HepG2 (cell line): ENCODE measurements around the gene ARHGEF38. TPM values are rescaled to one million over a fixed set of nuclear protein-coding genes. Genes with fewer than 3 reads are reported as not detected.

Source experiments
- ATAC-seq: fragments of 200-7000 bp; cut with Tn5 transposase; 3 replicates; pipeline ENCODE4 v1.9.1; 2020; ENCODE audit warnings: mild to moderate bottlenecking, moderate library complexity
- BruUV-seq: library from RNA; stranded (reverse); fragments of 400-500 nt; replicated peaks from 2 replicates; lab custom pipeline; 2021; lab: Mats Ljungman, UMichigan
- CTCF ChIA-PET: fragments of 300-600 bp; formaldehyde crosslinking; extraction: SDS; loops from one replicate; lab custom pipeline; 2021; ENCODE audit warnings: low total read pairs, inconsistent platforms, low intra/inter-chr PET ratio; lab: Yijun Ruan, JAX
- POLR2A ChIA-PET: fragments of 350-600 bp; sonication (Branson Sonifier 250); formaldehyde crosslinking; loops from one replicate; lab custom pipeline; 2020; ENCODE audit warnings: antibody characterized with exemption, inconsistent platforms; lab: Yijun Ruan, JAX
- DNase-seq: peaks from one replicate; pipeline ENCODE4 v3.0.0-alpha.2; 2015; ENCODE audit warnings: low spot score
- FAIRE-seq: peaks from 3 replicates; lab custom pipeline; 2011; peaks lifted over from hg19 to GRCh38; lab: Jason Lieb, UNC
- H2AFZ ChIP-seq: one replicate; pipeline ENCODE4 v1.6.1; 2011; ENCODE audit warnings: low read length, inconsistent platforms
- H3K27ac ChIP-seq: fragments of 300-600 bp; 3 replicates; pipeline ENCODE4 v1.8.0; 2011; ENCODE audit warnings: mixed run types, mild to moderate bottlenecking, mixed read lengths, low read length, inconsistent platforms; ENCODE audit not compliant: insufficient read depth; ENCODE audit errors: extremely low read length
- H3K27me3 ChIP-seq, 2 experiments: fragments of 200-600 bp in 1 of 2; 2 replicates in 1 of 2; 3 replicates in 1 of 2; pipeline versions ENCODE4 v1.6.0 to v1.8.0; 2011; ENCODE audit warnings: low read length in 2 of 2, mild to moderate bottlenecking in 2 of 2, moderate library complexity in 2 of 2, inconsistent platforms in 1 of 2; ENCODE audit not compliant: insufficient read depth in 2 of 2, control insufficient read depth in 1 of 2
- H3K36me3 ChIP-seq, 2 experiments: fragments of 200-600 bp in 1 of 2; replicated peaks in 1 of 2; 2 replicates in 1 of 2; 3 replicates in 1 of 2; pipeline versions ENCODE4 v1.5.1 to v1.8.0; 2011; ENCODE audit warnings: low read length in 2 of 2, inconsistent platforms in 1 of 2; ENCODE audit not compliant: insufficient read depth in 2 of 2, control insufficient read depth in 1 of 2
- H3K4me1 ChIP-seq: 2 replicates; pipeline ENCODE4 v1.5.1; 2012; ENCODE audit warnings: low read length, inconsistent platforms; ENCODE audit not compliant: insufficient read depth
- H3K4me2 ChIP-seq: 2 replicates; pipeline ENCODE4 v1.6.0; 2011; ENCODE audit warnings: low read depth, low read length, inconsistent platforms
- H3K4me3 ChIP-seq, 3 experiments: fragments of 200-600 bp in 1 of 3; sonication (generic), shearing (Covaris generic) in 1 of 3; replicated peaks in 1 of 3; 2 replicates each; pipeline ENCODE4 v1.5.1; 2011 to 2016; ENCODE audit warnings: low read length in 3 of 3, inconsistent platforms in 2 of 3, low read depth in 2 of 3, mild to moderate bottlenecking in 2 of 3, control low read depth in 1 of 3, mixed read lengths in 1 of 3; ENCODE audit not compliant: insufficient read depth in 1 of 3
- H3K79me2 ChIP-seq: one replicate; pipeline ENCODE4 v1.6.1; 2011; ENCODE audit warnings: low read length, inconsistent platforms; ENCODE audit not compliant: insufficient read depth
- H3K9ac ChIP-seq: 2 replicates; pipeline ENCODE4 v1.6.0; 2011; ENCODE audit warnings: mild to moderate bottlenecking, low read depth, low read length, inconsistent platforms; ENCODE audit not compliant: insufficient read depth
- H3K9me3 ChIP-seq: 2 replicates; pipeline ENCODE4 v1.5.1; 2012; ENCODE audit warnings: mild to moderate bottlenecking, low read length
- H4K20me1 ChIP-seq: 2 replicates; pipeline ENCODE4 v1.6.0; 2011; ENCODE audit warnings: inconsistent platforms, mild to moderate bottlenecking, low read length, moderate library complexity; ENCODE audit not compliant: insufficient read depth
- AGO1 ChIP-seq: fragments of 200-400 bp; formaldehyde crosslinking; IDR thresholded peaks from 2 replicates; pipeline ENCODE4 v1.6.1; 2017; ENCODE audit warnings: mild to moderate bottlenecking, low read depth, low read length, moderate library complexity; ENCODE audit not compliant: poor library complexity, severe bottlenecking
- BORCS8-MEF2B ChIP-seq: sonication (generic); formaldehyde crosslinking; IDR thresholded peaks from 2 replicates; pipeline ENCODE4 v1.8.0; 2022; ENCODE audit warnings: mild to moderate bottlenecking, missing genetic modification reagents
- FOXA1 ChIP-seq, 2 experiments: fragments of 450-650 bp in 1 of 2; sonication (generic) in 1 of 2; formaldehyde crosslinking in 1 of 2; IDR thresholded peaks; 2 replicates each; pipeline versions ENCODE4 v1.4.0 to v1.6.1; 2016 to 2020; ENCODE audit warnings: missing genetic modification reagents in 1 of 2
- KLF15 ChIP-seq: sonication (generic); formaldehyde crosslinking; IDR thresholded peaks from 2 replicates; pipeline ENCODE4 v1.8.1; 2023; ENCODE audit warnings: borderline replicate concordance, mild to moderate bottlenecking, inconsistent platforms, missing genetic modification reagents, mixed read lengths
- PHF21A ChIP-seq: sonication (generic); formaldehyde crosslinking; IDR thresholded peaks from 2 replicates; pipeline ENCODE4 v1.5.0; 2020; ENCODE audit warnings: mild to moderate bottlenecking, missing genetic modification reagents
- SP4 ChIP-seq: sonication (generic); formaldehyde crosslinking; IDR thresholded peaks from 2 replicates; pipeline ENCODE4 v1.8.1; 2023; ENCODE audit warnings: mild to moderate bottlenecking, missing genetic modification reagents
- ZBTB3 ChIP-seq: sonication (generic); formaldehyde crosslinking; IDR thresholded peaks from 2 replicates; pipeline ENCODE4 v1.4.0; 2020; ENCODE audit warnings: low read depth, mild to moderate bottlenecking, moderate library complexity, missing genetic modification reagents, borderline replicate concordance
- ZNF251 ChIP-seq: sonication (generic); formaldehyde crosslinking; IDR thresholded peaks from 2 replicates; pipeline ENCODE4 v1.9.0; 2021; ENCODE audit warnings: mild to moderate bottlenecking, missing genetic modification reagents
- ZNF605 ChIP-seq: sonication (generic); formaldehyde crosslinking; IDR thresholded peaks from 2 replicates; pipeline ENCODE4 v1.8.0; 2022; ENCODE audit warnings: mild to moderate bottlenecking, missing genetic modification reagents
- WGBS: methylation state at CpG from one replicate; pipeline ENCODE4 v1.1.6; 2017; ENCODE audit warnings: low lambda C conversion rate; 5-methylcytosine and 5-hydroxymethylcytosine counted together
- in situ Hi-C: cut with HindIII; loops from 2 replicates; pipeline ENCODE4 v1.10.0; 2017; ENCODE audit warnings: low pct_unique_long_range_greater_than_20kb; ENCODE audit not compliant: extremely low pct_ligation_motif_present
- intact Hi-C: fragments of 100-400 bp; cut with micrococcal nuclease; formaldehyde crosslinking; loops from one replicate; pipeline ENCODE4 v1.10.0; 2022; ENCODE audit not compliant: unreplicated experiment
- polyA plus RNA-seq, 8 experiments: library from polyadenylated mRNA; depleted of rRNA in 3 of 8; stranded (reverse) in 7 of 8; unstranded in 1 of 8; fragments of >200 nt; fragmentation: Illumina TruSeq in 4 of 8; extraction: Trizol in 4 of 8; gene quantifications; 2 replicates each; pipeline versions ENCODE4 v1.2.1 to v1.2.3, GENCODE V29; 2011 to 2016; ENCODE audit warnings: low read depth in 4 of 8, missing spikeins in 1 of 8, mixed read lengths in 1 of 8; ENCODE audit not compliant: insufficient read depth in 1 of 8
- total RNA-seq, 5 experiments: library from RNA; depleted of rRNA; stranded (reverse); fragments of >200 nt; fragmentation: Illumina TruSeq; extraction: Trizol; gene quantifications; 2 replicates each; pipeline ENCODE4 v1.2.3, GENCODE V29; 2016; ENCODE audit warnings: low read depth in 1 of 5
- TF ChIP-seq, protein P1 (sequence below): sonication (generic); formaldehyde crosslinking; IDR thresholded peaks from 2 replicates; pipeline ENCODE4 v1.4.0; 2020; ENCODE audit warnings: missing genetic modification reagents
- TF ChIP-seq, protein P2 (sequence below): sonication (generic); formaldehyde crosslinking; IDR thresholded peaks from 2 replicates; pipeline ENCODE4 v1.5.1; 2020; ENCODE audit warnings: missing genetic modification reagents, mild to moderate bottlenecking, borderline replicate concordance
- TF ChIP-seq, protein P3 (sequence below): sonication (generic); formaldehyde crosslinking; IDR thresholded peaks from 2 replicates; pipeline ENCODE4 v1.5.1; 2020; ENCODE audit warnings: mild to moderate bottlenecking, missing genetic modification reagents, moderate library complexity
- TF ChIP-seq, protein P4 (sequence below): sonication (generic); formaldehyde crosslinking; IDR thresholded peaks from 2 replicates; pipeline ENCODE4 v1.5.0; 2020; ENCODE audit warnings: missing genetic modification reagents

Gene ARHGEF38
- total and polyA plus RNA-seq, 2 of the 13 experiments (the other 11 are each of a cell fraction or from before 2014, with no cell fraction given): not detected

DNA sequence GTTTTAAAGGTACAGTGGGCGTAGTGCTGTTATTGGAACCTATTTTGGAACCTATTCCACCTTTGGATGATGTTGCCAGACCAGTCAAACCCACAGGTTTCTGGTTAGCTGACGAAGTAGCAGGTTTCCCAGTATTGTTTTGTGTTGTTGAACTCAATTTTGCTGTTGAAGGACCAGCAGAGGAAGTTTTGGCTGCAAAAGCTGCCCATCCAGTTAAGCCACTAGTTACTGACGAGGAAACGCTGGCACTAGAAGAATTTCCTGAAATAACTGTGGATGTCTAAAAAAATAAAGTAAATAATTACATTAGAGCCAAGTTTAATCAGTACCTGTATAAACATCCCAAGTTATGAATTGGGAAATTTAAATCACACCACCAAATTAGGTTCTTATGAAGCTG, 130.6 kb downstream of the ARHGEF38 start:
- ChIA-PET CTCF (no interaction called here), POLR2A (no interaction called here)
- no peak overlapping the region for H3K4me2 ChIP-seq
- DNase-seq (no peak), FAIRE-seq (no peak), ATAC-seq (no peak)
- no peaks in the 10 kb centered on the region for H3K79me2 ChIP-seq
- H4K20me1 ChIP-seq: no peaks in the 10 kb centered on the region
- in situ Hi-C loops: no loop called here
- H3K27me3 ChIP-seq: no peaks in the 10 kb centered on the region
- BruUV-seq: no TSS peak
- intact Hi-C loops: no loop called here
- H3K4me1 ChIP-seq: no peaks in the 10 kb centered on the region
- H3K4me3 ChIP-seq: no peak overlapping the region
- H2AFZ ChIP-seq: no peak overlapping the region
- WGBS: over 99% methylated on average over 4 of the region's 4 CpGs
- peaks cover 5 to 19% of the 10 kb centered on the region in 2 experiments; a peak in 4 of 5 replicates for H3K36me3 ChIP-seq
- no peak for TF ChIP-seq PHF21A
- no peak for TF ChIP-seq BORCS8-MEF2B
- TF ChIP-seq, protein P1, sequence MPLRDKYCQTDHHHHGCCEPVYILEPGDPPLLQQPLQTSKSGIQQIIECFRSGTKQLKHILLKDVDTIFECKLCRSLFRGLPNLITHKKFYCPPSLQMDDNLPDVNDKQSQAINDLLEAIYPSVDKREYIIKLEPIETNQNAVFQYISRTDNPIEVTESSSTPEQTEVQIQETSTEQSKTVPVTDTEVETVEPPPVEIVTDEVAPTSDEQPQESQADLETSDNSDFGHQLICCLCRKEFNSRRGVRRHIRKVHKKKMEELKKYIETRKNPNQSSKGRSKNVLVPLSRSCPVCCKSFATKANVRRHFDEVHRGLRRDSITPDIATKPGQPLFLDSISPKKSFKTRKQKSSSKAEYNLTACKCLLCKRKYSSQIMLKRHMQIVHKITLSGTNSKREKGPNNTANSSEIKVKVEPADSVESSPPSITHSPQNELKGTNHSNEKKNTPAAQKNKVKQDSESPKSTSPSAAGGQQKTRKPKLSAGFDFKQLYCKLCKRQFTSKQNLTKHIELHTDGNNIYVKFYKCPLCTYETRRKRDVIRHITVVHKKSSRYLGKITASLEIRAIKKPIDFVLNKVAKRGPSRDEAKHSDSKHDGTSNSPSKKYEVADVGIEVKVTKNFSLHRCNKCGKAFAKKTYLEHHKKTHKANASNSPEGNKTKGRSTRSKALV: no peak
- TF ChIP-seq ZNF605 (CRISPR knock-in tag): no peak
- TF ChIP-seq KLF15 (CRISPR knock-in tag): no peak
- H3K9ac ChIP-seq: no peak overlapping the region
- H3K27ac ChIP-seq: no peak overlapping the region
- H3K9me3 ChIP-seq: no peaks in the 10 kb centered on the region

DNA sequence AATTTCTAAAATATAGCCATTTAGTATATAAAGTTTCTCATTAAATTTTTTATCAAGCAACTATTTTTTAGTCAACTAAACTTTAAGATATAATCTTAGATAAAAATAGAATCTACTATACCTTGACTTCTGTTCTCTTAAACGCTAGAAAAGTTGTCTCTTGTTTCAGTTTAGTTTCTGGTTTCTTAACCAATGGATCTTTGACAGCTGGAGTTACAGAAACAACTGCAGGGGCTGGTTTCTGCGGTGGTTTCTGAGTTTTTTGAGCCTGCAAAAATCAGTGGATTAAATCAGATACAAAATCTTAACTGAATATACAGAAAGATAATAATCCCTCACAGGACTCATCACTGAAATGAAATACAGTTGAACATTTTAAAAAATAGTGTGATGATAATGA, 134.2 kb downstream of the ARHGEF38 start:
- no peak overlapping the region for H3K27ac ChIP-seq
- no peak overlapping the region for H2AFZ ChIP-seq
- in situ Hi-C loops: no loop called here
- H3K27me3 ChIP-seq: no peaks in the 10 kb centered on the region
- no peak for FAIRE-seq
- H3K9ac ChIP-seq: no peak overlapping the region
- no peaks in the 10 kb centered on the region for H3K4me1 ChIP-seq
- no peaks in the 10 kb centered on the region for H3K79me2 ChIP-seq
- peaks cover 7 to 43% of the 10 kb centered on the region in 2 experiments for H3K36me3 ChIP-seq
- H3K4me3 ChIP-seq: no peak overlapping the region
- BruUV-seq: no TSS peak
- ChIA-PET POLR2A (no interaction called here), CTCF (no interaction called here)
- H3K4me2 ChIP-seq: no peak overlapping the region
- no peak for DNase-seq
- ATAC-seq: no peak
- intact Hi-C loops: no loop called here
- no peaks in the 10 kb centered on the region for H3K9me3 ChIP-seq
- TF ChIP-seq ZNF251 (CRISPR knock-in tag) (no peak), AGO1 (no peak), FOXA1 (IDR thresholded peaks at IDR 0.05) (no peak), FOXA1 (CRISPR knock-in tag; IDR thresholded peaks at IDR 0.05) (no peak), ZBTB3 (CRISPR knock-in tag) (no peak), SP4 (no peak)
- TF ChIP-seq, protein P2, sequence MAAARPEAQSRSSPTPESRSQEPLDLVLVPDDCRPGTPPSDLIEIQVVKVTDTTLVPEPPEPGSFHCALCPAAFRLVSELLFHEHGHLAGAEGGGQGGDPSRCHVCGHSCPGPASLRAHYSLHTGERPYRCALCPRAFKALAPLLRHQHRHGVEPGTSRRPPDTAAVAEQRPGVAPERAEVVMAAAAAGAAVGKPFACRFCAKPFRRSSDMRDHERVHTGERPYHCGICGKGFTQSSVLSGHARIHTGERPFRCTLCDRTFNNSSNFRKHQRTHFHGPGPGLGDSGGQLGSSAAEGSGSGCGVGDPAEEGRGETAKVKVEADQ (CRISPR knock-in tag): no peak
- TF ChIP-seq, protein P3, sequence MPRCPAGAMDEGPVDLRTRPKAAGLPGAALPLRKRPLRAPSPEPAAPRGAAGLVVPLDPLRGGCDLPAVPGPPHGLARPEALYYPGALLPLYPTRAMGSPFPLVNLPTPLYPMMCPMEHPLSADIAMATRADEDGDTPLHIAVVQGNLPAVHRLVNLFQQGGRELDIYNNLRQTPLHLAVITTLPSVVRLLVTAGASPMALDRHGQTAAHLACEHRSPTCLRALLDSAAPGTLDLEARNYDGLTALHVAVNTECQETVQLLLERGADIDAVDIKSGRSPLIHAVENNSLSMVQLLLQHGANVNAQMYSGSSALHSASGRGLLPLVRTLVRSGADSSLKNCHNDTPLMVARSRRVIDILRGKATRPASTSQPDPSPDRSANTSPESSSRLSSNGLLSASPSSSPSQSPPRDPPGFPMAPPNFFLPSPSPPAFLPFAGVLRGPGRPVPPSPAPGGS (CRISPR knock-in tag): no peak
- TF ChIP-seq, protein P4, sequence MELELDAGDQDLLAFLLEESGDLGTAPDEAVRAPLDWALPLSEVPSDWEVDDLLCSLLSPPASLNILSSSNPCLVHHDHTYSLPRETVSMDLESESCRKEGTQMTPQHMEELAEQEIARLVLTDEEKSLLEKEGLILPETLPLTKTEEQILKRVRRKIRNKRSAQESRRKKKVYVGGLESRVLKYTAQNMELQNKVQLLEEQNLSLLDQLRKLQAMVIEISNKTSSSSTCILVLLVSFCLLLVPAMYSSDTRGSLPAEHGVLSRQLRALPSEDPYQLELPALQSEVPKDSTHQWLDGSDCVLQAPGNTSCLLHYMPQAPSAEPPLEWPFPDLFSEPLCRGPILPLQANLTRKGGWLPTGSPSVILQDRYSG (CRISPR knock-in tag): no peak
- 97% methylated on average over 2 of the region's 2 CpGs for WGBS
- no peaks in the 10 kb centered on the region for H4K20me1 ChIP-seq
